SK-N-SH (cell line): ENCODE measurements around the gene FABP6. TPM values are rescaled to one million over a fixed set of nuclear protein-coding genes. Genes with fewer than 3 reads are reported as not detected.
A peak's percentile ranks its signal among the peaks of the same experiment; 100 is the strongest.

ENCODE experiments used
- CTCF ChIA-PET: fragments of 300-600, 350-600 bp; formaldehyde crosslinking; extraction: SDS; loops from one replicate; lab custom pipeline; 2021; lab: Yijun Ruan, JAX
- POLR2A ChIA-PET: fragments of 350-600 bp; sonication (Branson Sonifier 250); formaldehyde crosslinking; extraction: SDS; loops from one replicate; lab custom pipeline; 2020; ENCODE audit warnings: antibody characterized with exemption, inconsistent platforms; lab: Yijun Ruan, JAX
- DNase-seq: peaks from one replicate; pipeline ENCODE4 v3.0.0; 2012
- H2AFZ ChIP-seq: fragments of 200-600 bp; sonication (generic); 2 replicates; pipeline ENCODE4 v1.8.1; 2016; ENCODE audit warnings: antibody characterized with exemption, mild to moderate bottlenecking, low read depth
- H3F3A ChIP-seq: fragments of 200-600 bp; sonication (generic); replicated peaks from 2 replicates; pipeline ENCODE3; 2016; ENCODE audit warnings: antibody characterized with exemption, mild to moderate bottlenecking; ENCODE audit not compliant: insufficient read depth
- H3K27ac ChIP-seq, 2 experiments: fragments of 200-500 bp in 1 of 2; fragments of 200-600 bp in 1 of 2; sonication (Bioruptor generic) in 1 of 2; sonication (generic), shearing (Covaris generic) in 1 of 2; 2 replicates each; pipeline versions ENCODE4 v1.5.1 to v1.6.1; 2014 to 2016; ENCODE audit warnings: low read depth in 2 of 2, inconsistent platforms in 1 of 2, low read length in 1 of 2, mild to moderate bottlenecking in 1 of 2, mixed read lengths in 1 of 2
- H3K27me3 ChIP-seq: fragments of 200-600 bp; sonication (generic), shearing (Covaris generic); 2 replicates; pipeline ENCODE4 v1.6.1; 2016; ENCODE audit warnings: mixed run types; ENCODE audit not compliant: insufficient read depth
- H3K36me3 ChIP-seq, 2 experiments: fragments of 200-500 bp in 1 of 2; fragments of 200-600 bp in 1 of 2; sonication (Bioruptor generic) in 1 of 2; sonication (generic) in 1 of 2; replicated peaks in 1 of 2; 2 replicates each; pipeline versions ENCODE3 to v1.5.1; 2014 to 2016; ENCODE audit warnings: low read length in 1 of 2, mild to moderate bottlenecking in 1 of 2; ENCODE audit not compliant: insufficient read depth in 2 of 2, control insufficient read depth in 1 of 2
- H3K4me1 ChIP-seq, 2 experiments: fragments of 200-500 bp in 1 of 2; fragments of 200-600 bp in 1 of 2; sonication (Bioruptor generic) in 1 of 2; sonication (generic), shearing (Covaris generic) in 1 of 2; 2 replicates each; pipeline versions ENCODE4 v1.5.1 to v1.6.1; 2014 to 2016; ENCODE audit warnings: low read depth in 1 of 2, low read length in 1 of 2, mixed run types in 1 of 2; ENCODE audit not compliant: insufficient read depth in 2 of 2, control insufficient read depth in 1 of 2
- H3K4me2 ChIP-seq: fragments of 200-600 bp; sonication (generic), shearing (Covaris generic); 2 replicates; pipeline ENCODE4 v1.6.1; 2017; ENCODE audit warnings: mixed run types
- H3K4me3 ChIP-seq, 2 experiments: fragments of 200-500 bp in 1 of 2; fragments of 200-600 bp in 1 of 2; sonication (Bioruptor generic) in 1 of 2; sonication (generic), shearing (Covaris generic) in 1 of 2; 2 replicates each; pipeline versions ENCODE4 v1.5.1 to v1.8.1; 2014 to 2016; ENCODE audit warnings: low read depth in 2 of 2, inconsistent platforms in 1 of 2, low read length in 1 of 2, mild to moderate bottlenecking in 1 of 2, mixed read lengths in 1 of 2, moderate library complexity in 1 of 2
- H3K79me2 ChIP-seq: fragments of 200-600 bp; sonication (generic); 2 replicates; pipeline ENCODE4 v1.8.1; 2017; ENCODE audit warnings: mild to moderate bottlenecking; ENCODE audit not compliant: insufficient read depth
- H3K9ac ChIP-seq: fragments of 200-600 bp; sonication (generic); 2 replicates; pipeline ENCODE4 v1.6.1; 2017; ENCODE audit warnings: mixed run types
- H3K9me2 ChIP-seq: fragments of 200-600 bp; sonication (generic); 2 replicates; pipeline ENCODE4 v1.6.1; 2017; ENCODE audit warnings: mixed run types
- H3K9me3 ChIP-seq: fragments of 200-600 bp; sonication (generic); 2 replicates; pipeline ENCODE4 v1.6.1; 2017; ENCODE audit warnings: mixed run types, mild to moderate bottlenecking, moderate library complexity
- H4K20me1 ChIP-seq: fragments of 200-600 bp; sonication (generic); 2 replicates; pipeline ENCODE4 v1.6.1; 2017; ENCODE audit warnings: mild to moderate bottlenecking, mixed run types; ENCODE audit not compliant: insufficient read depth
- ELF1 ChIP-seq: IDR thresholded peaks from 2 replicates; pipeline ENCODE4 v1.4.0; 2012
- EZH2phosphoT487 ChIP-seq: fragments of 200-600 bp; sonication (generic); IDR thresholded peaks from 2 replicates; pipeline ENCODE4 v1.6.1; 2017; ENCODE audit warnings: low read depth, mixed run types, mild to moderate bottlenecking, antibody characterized with exemption, moderate library complexity, borderline replicate concordance
- FOSL2 ChIP-seq: IDR thresholded peaks from 2 replicates; pipeline ENCODE4 v1.4.0; 2012; ENCODE audit warnings: low read depth, mild to moderate bottlenecking, moderate library complexity, borderline replicate concordance
- GATA2 ChIP-seq: sonication (generic); formaldehyde crosslinking; IDR thresholded peaks from 2 replicates; pipeline ENCODE4 v1.5.0; 2020; ENCODE audit warnings: mild to moderate bottlenecking, missing genetic modification reagents
- MEF2A ChIP-seq: IDR thresholded peaks from 2 replicates; pipeline ENCODE4 v1.4.0; 2012; ENCODE audit warnings: low read depth, borderline replicate concordance
- NFIC ChIP-seq: IDR thresholded peaks from 2 replicates; pipeline ENCODE4 v1.4.0; 2012; ENCODE audit warnings: borderline replicate concordance
- POLR2AphosphoS5 ChIP-seq: IDR thresholded peaks from 2 replicates; pipeline ENCODE4 v1.6.1; 2012; ENCODE audit warnings: low read depth, low read length
- SIN3A ChIP-seq: IDR thresholded peaks from 2 replicates; pipeline ENCODE4 v1.6.1; 2012; ENCODE audit warnings: low read depth, mild to moderate bottlenecking, low read length, moderate library complexity, borderline replicate concordance
- USF1 ChIP-seq: IDR thresholded peaks from 2 replicates; pipeline ENCODE4 v1.4.0; 2012; ENCODE audit warnings: low read depth, borderline replicate concordance
- YY1 ChIP-seq: IDR thresholded peaks from 2 replicates; pipeline ENCODE4 v1.4.0; 2012; ENCODE audit warnings: low read depth, mild to moderate bottlenecking
- WGBS: methylation state at CpG from one replicate; pipeline ENCODE4 v1.1.6; 2017; ENCODE audit warnings: low lambda C conversion rate; 5-methylcytosine and 5-hydroxymethylcytosine counted together
- polyA plus RNA-seq, 3 experiments: library from polyadenylated mRNA; depleted of rRNA; stranded (reverse); fragments of >200 nt; gene quantifications; 2 replicates each; pipeline ENCODE4 v1.2.3, GENCODE V29; 2012
- TF ChIP-seq, protein P1 (sequence below): IDR thresholded peaks from 2 replicates; pipeline ENCODE4 v1.6.1; 2012; ENCODE audit warnings: mild to moderate bottlenecking, low read depth, low read length, moderate library complexity
- TF ChIP-seq, protein P2 (sequence below): fragments of 150-350 bp; IDR thresholded peaks from 2 replicates; pipeline ENCODE4 v1.6.1; 2016; ENCODE audit warnings: mild to moderate bottlenecking, low read depth, low read length
- TF ChIP-seq, protein P3 (sequence below): IDR thresholded peaks from 2 replicates; pipeline ENCODE4 v1.4.0; 2012; ENCODE audit warnings: low read depth, borderline replicate concordance

FABP6 gene
- polyA plus RNA-seq, 1 of the 3 experiments (the other 2 are of a cell fraction), result 1.1 TPM

DNA sequence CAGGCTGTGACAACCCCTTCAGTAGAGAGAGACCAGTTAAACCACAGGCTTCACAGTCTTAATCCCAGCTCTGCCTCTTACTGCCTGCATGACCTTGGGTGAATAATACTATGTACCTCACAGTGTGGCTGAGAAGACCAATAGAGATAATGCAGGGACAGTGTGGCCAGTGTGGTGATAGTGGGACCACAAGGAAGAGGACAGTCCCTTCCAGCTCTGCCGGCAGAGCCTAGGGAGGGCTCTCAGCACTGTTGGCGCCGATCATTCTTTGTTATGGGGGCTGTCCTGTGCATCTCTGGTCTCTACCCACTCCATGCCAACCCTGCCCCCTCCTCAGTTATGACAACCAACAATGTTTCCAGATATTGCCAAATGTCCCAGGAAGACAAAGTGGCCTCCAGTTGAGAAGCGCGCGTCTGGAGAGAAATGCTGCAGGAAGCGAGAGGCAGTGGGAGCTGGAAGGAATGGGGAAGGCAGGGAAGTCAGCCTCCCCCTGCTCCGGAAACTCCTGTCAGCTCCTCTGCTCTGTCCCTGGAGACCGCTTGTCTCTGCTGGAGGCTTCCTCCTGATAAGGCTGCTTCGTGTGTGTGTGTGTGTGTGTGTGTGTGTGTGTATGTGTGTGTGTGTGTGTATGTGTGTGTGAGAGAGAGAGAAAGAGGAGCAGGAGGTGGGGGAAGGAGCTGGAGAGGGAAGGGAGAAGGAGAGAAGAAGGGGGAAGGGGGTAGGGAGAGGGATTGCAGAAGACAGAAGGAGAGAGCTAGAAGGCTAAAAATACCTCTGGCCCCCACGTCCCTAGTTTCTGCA, 31.8 kb upstream of the FABP6 start:
- no peak overlapping the region for H3K4me2 ChIP-seq
- 73% methylated on average over 11 of the region's 11 CpGs for WGBS
- no peaks in the 10 kb centered on the region for H3F3A ChIP-seq
- ChIA-PET CTCF (interaction anchor here (0.6 to 7.7 kb wide), 10 partner anchors 10 to 194 kb away, joined by 3 to 90 read pairs (median 4); no protein-coding TSS in a partner anchor), POLR2A (interaction anchor here (1.1 to 1.2 kb wide), 2 partner anchors 146 to 148 kb away, joined by 3 read pairs; no protein-coding TSS in a partner anchor)
- TF ChIP-seq, protein P1, sequence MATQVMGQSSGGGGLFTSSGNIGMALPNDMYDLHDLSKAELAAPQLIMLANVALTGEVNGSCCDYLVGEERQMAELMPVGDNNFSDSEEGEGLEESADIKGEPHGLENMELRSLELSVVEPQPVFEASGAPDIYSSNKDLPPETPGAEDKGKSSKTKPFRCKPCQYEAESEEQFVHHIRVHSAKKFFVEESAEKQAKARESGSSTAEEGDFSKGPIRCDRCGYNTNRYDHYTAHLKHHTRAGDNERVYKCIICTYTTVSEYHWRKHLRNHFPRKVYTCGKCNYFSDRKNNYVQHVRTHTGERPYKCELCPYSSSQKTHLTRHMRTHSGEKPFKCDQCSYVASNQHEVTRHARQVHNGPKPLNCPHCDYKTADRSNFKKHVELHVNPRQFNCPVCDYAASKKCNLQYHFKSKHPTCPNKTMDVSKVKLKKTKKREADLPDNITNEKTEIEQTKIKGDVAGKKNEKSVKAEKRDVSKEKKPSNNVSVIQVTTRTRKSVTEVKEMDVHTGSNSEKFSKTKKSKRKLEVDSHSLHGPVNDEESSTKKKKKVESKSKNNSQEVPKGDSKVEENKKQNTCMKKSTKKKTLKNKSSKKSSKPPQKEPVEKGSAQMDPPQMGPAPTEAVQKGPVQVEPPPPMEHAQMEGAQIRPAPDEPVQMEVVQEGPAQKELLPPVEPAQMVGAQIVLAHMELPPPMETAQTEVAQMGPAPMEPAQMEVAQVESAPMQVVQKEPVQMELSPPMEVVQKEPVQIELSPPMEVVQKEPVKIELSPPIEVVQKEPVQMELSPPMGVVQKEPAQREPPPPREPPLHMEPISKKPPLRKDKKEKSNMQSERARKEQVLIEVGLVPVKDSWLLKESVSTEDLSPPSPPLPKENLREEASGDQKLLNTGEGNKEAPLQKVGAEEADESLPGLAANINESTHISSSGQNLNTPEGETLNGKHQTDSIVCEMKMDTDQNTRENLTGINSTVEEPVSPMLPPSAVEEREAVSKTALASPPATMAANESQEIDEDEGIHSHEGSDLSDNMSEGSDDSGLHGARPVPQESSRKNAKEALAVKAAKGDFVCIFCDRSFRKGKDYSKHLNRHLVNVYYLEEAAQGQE, result no peak
- TF ChIP-seq ELF1 (no peak), GATA2 (CRISPR knock-in tag) (no peak; the same call in 1 of the 2 replicates), SIN3A (no peak), EZH2phosphoT487 (no peak), POLR2AphosphoS5 (no peak), NFIC (no peak), MEF2A (no peak), USF1 (no peak), YY1 (no peak), FOSL2 (no peak)
- TF ChIP-seq, protein P2, sequence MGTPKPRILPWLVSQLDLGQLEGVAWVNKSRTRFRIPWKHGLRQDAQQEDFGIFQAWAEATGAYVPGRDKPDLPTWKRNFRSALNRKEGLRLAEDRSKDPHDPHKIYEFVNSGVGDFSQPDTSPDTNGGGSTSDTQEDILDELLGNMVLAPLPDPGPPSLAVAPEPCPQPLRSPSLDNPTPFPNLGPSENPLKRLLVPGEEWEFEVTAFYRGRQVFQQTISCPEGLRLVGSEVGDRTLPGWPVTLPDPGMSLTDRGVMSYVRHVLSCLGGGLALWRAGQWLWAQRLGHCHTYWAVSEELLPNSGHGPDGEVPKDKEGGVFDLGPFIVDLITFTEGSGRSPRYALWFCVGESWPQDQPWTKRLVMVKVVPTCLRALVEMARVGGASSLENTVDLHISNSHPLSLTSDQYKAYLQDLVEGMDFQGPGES, result no peak
- TF ChIP-seq, protein P3, sequence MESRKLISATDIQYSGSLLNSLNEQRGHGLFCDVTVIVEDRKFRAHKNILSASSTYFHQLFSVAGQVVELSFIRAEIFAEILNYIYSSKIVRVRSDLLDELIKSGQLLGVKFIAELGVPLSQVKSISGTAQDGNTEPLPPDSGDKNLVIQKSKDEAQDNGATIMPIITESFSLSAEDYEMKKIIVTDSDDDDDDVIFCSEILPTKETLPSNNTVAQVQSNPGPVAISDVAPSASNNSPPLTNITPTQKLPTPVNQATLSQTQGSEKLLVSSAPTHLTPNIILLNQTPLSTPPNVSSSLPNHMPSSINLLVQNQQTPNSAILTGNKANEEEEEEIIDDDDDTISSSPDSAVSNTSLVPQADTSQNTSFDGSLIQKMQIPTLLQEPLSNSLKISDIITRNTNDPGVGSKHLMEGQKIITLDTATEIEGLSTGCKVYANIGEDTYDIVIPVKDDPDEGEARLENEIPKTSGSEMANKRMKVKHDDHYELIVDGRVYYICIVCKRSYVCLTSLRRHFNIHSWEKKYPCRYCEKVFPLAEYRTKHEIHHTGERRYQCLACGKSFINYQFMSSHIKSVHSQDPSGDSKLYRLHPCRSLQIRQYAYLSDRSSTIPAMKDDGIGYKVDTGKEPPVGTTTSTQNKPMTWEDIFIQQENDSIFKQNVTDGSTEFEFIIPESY, result no peak
- H2AFZ ChIP-seq, result no peak overlapping the region
- H3K9me3 ChIP-seq, result no peaks in the 10 kb centered on the region
- no peaks in the 10 kb centered on the region for H3K9me2 ChIP-seq
- no peaks in the 10 kb centered on the region for H4K20me1 ChIP-seq
- H3K27ac ChIP-seq, result no peak overlapping the region
- H3K4me3 ChIP-seq, result no peak overlapping the region
- peak; percentile 58 for DNase-seq
- peaks cover 0 to 17% of the 10 kb centered on the region in 2 experiments; a peak in 2 of 4 replicates for H3K4me1 ChIP-seq
- H3K36me3 ChIP-seq, result no peaks in the 10 kb centered on the region
- no peaks in the 10 kb centered on the region for H3K79me2 ChIP-seq
- no peaks in the 10 kb centered on the region for H3K27me3 ChIP-seq
- H3K9ac ChIP-seq, result no peak overlapping the region
